NCI-H2227 (cell line): Measurements from ENCODE around the gene GON7.
"Not testable (repeated sequence)": the region's sequence is repeated elsewhere in the genome, so short reads cannot be mapped to it uniquely, and the experiment has no call there.

Experiments used
- DNase-seq: peaks from one replicate; lab custom pipeline; 2025; ENCODE audit not compliant: unreplicated experiment; lab: John Stamatoyannopoulos, UW

Gene GON7

GRCh38 chr14:93200553-93200952 lies 6.3 kb downstream of the GON7 start:
- no peak for DNase-seq

GRCh38 chr14:93199031-93199430 lies 7.8 kb downstream of the GON7 start:
- no peak for DNase-seq

GRCh38 chr14:93195316-93195999 lies 11.4 kb downstream of the GON7 start:
- no peak for DNase-seq

- DNase-seq: no peak
These were observed 19.9 kb downstream of the GON7 start for GRCh38 chr14:93186956-93187355.

- no peak for DNase-seq
These were observed 20.4 kb downstream of the GON7 start for GRCh38 chr14:93186466-93186865.

GRCh38 chr14:93185349-93185720 lies 21.5 kb downstream of the GON7 start:
- no peak for DNase-seq

- DNase-seq: peak; percentile 91
These were observed 22.2 kb downstream of the GON7 start, which contains the start of the genes LYSET and MOAP1 for GRCh38 chr14:93184391-93185348. TSS of gene LYSET (plus strand) at chr14:93185317. CDS start at chr14:93185406, 89 bp downstream. TSS of gene MOAP1 (minus strand) at chr14:93184897. CDS start at chr14:93184242, 655 bp downstream.

GRCh38 chr14:93183596-93184317 lies 23.1 kb downstream of the GON7 start:
- no peak for DNase-seq

- DNase-seq: no peak
These were observed 31.4 kb downstream of the GON7 start for GRCh38 chr14:93175492-93175891.

GRCh38 chr14:93174731-93175130 lies 32.1 kb downstream of the GON7 start:
- DNase-seq: not testable (repeated sequence)

GRCh38 chr14:93173943-93174395 lies 32.9 kb downstream of the GON7 start:
- DNase-seq: peak; percentile 33

- DNase-seq: no peak
These were observed 35.5 kb downstream of the GON7 start for GRCh38 chr14:93171376-93171775.

- DNase-seq: not testable (repeated sequence)
These were observed 36.7 kb downstream of the GON7 start for GRCh38 chr14:93170141-93170540.

GRCh38 chr14:93169619-93170018 lies 37.2 kb downstream of the GON7 start:
- DNase-seq: not testable (repeated sequence)

- not testable (repeated sequence) for DNase-seq
These were observed 38.3 kb downstream of the GON7 start for GRCh38 chr14:93168610-93169009.

GRCh38 chr14:93165271-93166265 lies 41.3 kb downstream of the GON7 start:
- DNase-seq: not testable (repeated sequence)

- no peak for DNase-seq
These were observed 43.3 kb downstream of the GON7 start for GRCh38 chr14:93163564-93163963.

- no peak for DNase-seq
These were observed 45.4 kb downstream of the GON7 start for GRCh38 chr14:93161411-93161940.

GRCh38 chr14:93160353-93160801 lies 46.5 kb downstream of the GON7 start:
- DNase-seq: peak; percentile 30
